Endodermal cell (in vitro differentiated cells): Measurements from ENCODE around the gene ACADS. TPM values are rescaled to one million over a fixed set of nuclear protein-coding genes. Genes with fewer than 3 reads are reported as not detected.

Experiments used
- DNase-seq: peaks from one replicate; pipeline ENCODE4 v3.0.0-alpha.2; 2017
- H3K27ac ChIP-seq: 2 replicates; pipeline ENCODE4 v1.5.1; 2013; ENCODE audit warnings: mild to moderate bottlenecking, low read depth, low read length, moderate library complexity
- H3K27me3 ChIP-seq: 2 replicates; pipeline ENCODE4 v1.6.1; 2013; ENCODE audit warnings: mild to moderate bottlenecking, low read length, moderate library complexity; ENCODE audit not compliant: insufficient read depth, control insufficient read depth, poor library complexity, severe bottlenecking
- H3K36me3 ChIP-seq: 2 replicates; pipeline ENCODE4 v1.7.0; 2013; ENCODE audit warnings: mild to moderate bottlenecking, low read length, moderate library complexity; ENCODE audit not compliant: control insufficient read depth, insufficient read depth
- H3K4me1 ChIP-seq: one replicate; pipeline ENCODE4 v1.7.0; 2013; ENCODE audit warnings: low read length; ENCODE audit not compliant: control insufficient read depth, insufficient read depth
- H3K4me3 ChIP-seq: 2 replicates; pipeline ENCODE4 v1.5.1; 2013; ENCODE audit warnings: mild to moderate bottlenecking, low read length, moderate library complexity
- H3K9ac ChIP-seq: 2 replicates; pipeline ENCODE4 v1.6.1; 2013; ENCODE audit warnings: mild to moderate bottlenecking, low read length, moderate library complexity; ENCODE audit not compliant: poor library complexity, severe bottlenecking; ENCODE audit errors: extremely low read depth
- H3K9me3 ChIP-seq: 2 replicates; pipeline ENCODE4 v1.6.1; 2013; ENCODE audit warnings: mild to moderate bottlenecking, low read length, moderate library complexity; ENCODE audit not compliant: control insufficient read depth
- H3K27ac Mint-ChIP-seq: 2 replicates; pipeline ENCODE4 v1.8.0; 2020; ENCODE audit warnings: mixed read lengths
- H3K27me3 Mint-ChIP-seq: 2 replicates; pipeline ENCODE4 v1.8.0; 2021; ENCODE audit warnings: mild to moderate bottlenecking, mixed read lengths; ENCODE audit not compliant: insufficient read depth
- H3K36me3 Mint-ChIP-seq: 2 replicates; pipeline ENCODE4 v1.8.0; 2020; ENCODE audit warnings: low read depth, mixed read lengths
- H3K4me1 Mint-ChIP-seq: 2 replicates; pipeline ENCODE4 v1.8.0; 2020; ENCODE audit warnings: mixed read lengths
- H3K4me3 Mint-ChIP-seq: 2 replicates; pipeline ENCODE4 v1.8.0; 2020; ENCODE audit warnings: mild to moderate bottlenecking, moderate library complexity, mixed read lengths
- H3K9me3 Mint-ChIP-seq: 2 replicates; pipeline ENCODE4 v1.8.0; 2020; ENCODE audit warnings: mild to moderate bottlenecking, mixed read lengths
- WGBS, 2 experiments: methylation state at CpG; one replicate each; pipeline versions ENCODE4 v1.1.5 to v1.1.7; 2013; ENCODE audit warnings: missing lambda C conversion rate in 2 of 2, mixed read lengths in 1 of 2; ENCODE audit not compliant: insufficient coverage in 1 of 2, insufficient read length in 1 of 2; 5-methylcytosine and 5-hydroxymethylcytosine counted together
- total RNA-seq, 2 donors: library from RNA; stranded (reverse); fragmentation: NEBNext Ultra II Directional in 1 of 2; extraction: Animal tissue kit (Norgen Biotek cat#: 25700) in 1 of 2; gene quantifications; 2 replicates in 1 of 2; 3 replicates in 1 of 2; pipeline ENCODE4 v1.2.1, GENCODE V29; 2021
- TF ChIP-seq, protein P1 (sequence below): fragments of 200-600 bp; sonication (generic); conservative IDR thresholded peaks from 2 replicates; pipeline ENCODE4 v1.5.0; 2021; ENCODE audit warnings: antibody characterized with exemption, mild to moderate bottlenecking

ACADS gene
- total RNA-seq, 2 donors from 2014 or later = 8.0 to 9.2 TPM

DNA sequence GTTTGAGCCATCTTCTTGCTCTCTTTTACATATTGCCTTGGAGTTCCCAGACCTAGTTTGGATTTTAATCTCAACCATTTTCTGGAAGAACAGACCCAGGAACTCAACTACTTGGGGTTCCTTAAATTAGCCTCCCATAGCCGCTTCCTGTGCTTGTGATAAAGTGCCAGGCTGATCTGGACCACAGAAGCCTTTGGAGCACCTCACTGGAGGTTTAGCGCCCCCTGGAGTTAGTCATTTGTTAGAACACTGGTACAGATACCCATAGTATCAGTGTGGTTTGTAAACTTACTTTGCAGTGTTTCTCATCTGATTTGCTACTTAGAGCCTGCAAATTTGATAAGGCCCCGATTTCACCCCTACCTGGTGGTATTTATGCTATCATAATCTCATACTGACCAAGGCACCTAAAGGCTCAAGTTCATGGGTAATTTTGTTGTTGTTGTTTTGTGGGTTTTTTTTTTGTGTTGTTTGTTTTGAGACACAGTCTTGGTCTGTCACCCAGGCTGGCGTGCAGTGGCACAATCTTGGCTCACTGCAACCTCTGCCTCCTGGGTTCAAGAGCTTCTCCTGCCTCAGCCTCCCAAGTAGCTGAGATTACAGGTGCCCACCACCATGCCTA lies 11.7 kb upstream of the ACADS start:
- peaks cover 47% of the 10 kb centered on the region for H3K36me3 Mint-ChIP-seq

DNA sequence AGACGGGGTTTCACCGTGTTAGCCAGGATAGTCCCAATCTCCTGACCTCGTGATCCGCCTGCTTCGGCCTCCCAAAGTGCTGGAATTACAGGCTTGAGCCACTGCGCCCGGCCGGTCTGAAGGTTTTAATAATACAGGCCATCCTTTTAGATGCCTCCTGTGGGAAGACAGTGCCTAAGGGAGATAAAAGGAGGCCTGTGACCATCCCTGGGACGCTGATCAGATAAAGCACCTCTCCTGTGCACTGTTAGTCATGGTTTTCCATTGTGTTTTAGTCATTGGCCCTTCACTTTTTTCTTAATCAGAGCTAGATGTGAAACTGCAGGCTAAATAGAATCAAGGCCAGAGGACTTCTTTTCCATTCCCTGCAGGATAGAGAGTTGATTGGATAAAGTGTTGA lies 7.6 kb upstream of the ACADS start:
- TF ChIP-seq, protein P1, sequence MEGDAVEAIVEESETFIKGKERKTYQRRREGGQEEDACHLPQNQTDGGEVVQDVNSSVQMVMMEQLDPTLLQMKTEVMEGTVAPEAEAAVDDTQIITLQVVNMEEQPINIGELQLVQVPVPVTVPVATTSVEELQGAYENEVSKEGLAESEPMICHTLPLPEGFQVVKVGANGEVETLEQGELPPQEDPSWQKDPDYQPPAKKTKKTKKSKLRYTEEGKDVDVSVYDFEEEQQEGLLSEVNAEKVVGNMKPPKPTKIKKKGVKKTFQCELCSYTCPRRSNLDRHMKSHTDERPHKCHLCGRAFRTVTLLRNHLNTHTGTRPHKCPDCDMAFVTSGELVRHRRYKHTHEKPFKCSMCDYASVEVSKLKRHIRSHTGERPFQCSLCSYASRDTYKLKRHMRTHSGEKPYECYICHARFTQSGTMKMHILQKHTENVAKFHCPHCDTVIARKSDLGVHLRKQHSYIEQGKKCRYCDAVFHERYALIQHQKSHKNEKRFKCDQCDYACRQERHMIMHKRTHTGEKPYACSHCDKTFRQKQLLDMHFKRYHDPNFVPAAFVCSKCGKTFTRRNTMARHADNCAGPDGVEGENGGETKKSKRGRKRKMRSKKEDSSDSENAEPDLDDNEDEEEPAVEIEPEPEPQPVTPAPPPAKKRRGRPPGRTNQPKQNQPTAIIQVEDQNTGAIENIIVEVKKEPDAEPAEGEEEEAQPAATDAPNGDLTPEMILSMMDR = no peak
- DNase-seq = no peak
- Histone ChIP-seq H3K4me1 (no peaks in the 10 kb centered on the region), H3K27ac (no peak overlapping the region), H3K36me3 (peaks cover 83% of the 10 kb centered on the region), H3K27me3 (no peaks in the 10 kb centered on the region), H3K9ac (no peak overlapping the region), H3K9me3 (no peaks in the 10 kb centered on the region), H3K4me3 (no peak overlapping the region)
- Mint-ChIP-seq H3K4me3 (no peak overlapping the region), H3K36me3 (peaks cover 87% of the 10 kb centered on the region), H3K4me1 (peaks cover 14% of the 10 kb centered on the region), H3K27me3 (no peaks in the 10 kb centered on the region), H3K27ac (peak overlapping the region; percentile 8), H3K9me3 (no peaks in the 10 kb centered on the region)
- WGBS, 2 experiments = 93 to 96% methylated on average over 8 to 9 of the region's 9 CpGs

More for the DNA sequence above, 11.7 kb upstream of the ACADS start:
- no peaks in the 10 kb centered on the region for H3K9me3 ChIP-seq
- DNase-seq = peak; percentile 93
- H3K27me3 ChIP-seq = no peaks in the 10 kb centered on the region
- no peak overlapping the region for H3K27ac ChIP-seq
- no peaks in the 10 kb centered on the region for H3K27me3 Mint-ChIP-seq
- H3K36me3 ChIP-seq = peaks cover 47% of the 10 kb centered on the region
- 43 to 67% methylated on average over 3 to 4 of the region's 4 CpGs for WGBS, 2 experiments
- no peak overlapping the region for H3K4me3 ChIP-seq
- H3K4me3 Mint-ChIP-seq = no peak overlapping the region
- peaks cover 9% of the 10 kb centered on the region for H3K4me1 ChIP-seq
- no peaks in the 10 kb centered on the region for H3K9me3 Mint-ChIP-seq
- peaks cover 26% of the 10 kb centered on the region for H3K4me1 Mint-ChIP-seq
- peak overlapping the region; percentile 2 for H3K27ac Mint-ChIP-seq
- TF ChIP-seq, protein P1 = peak; percentile 90
- H3K9ac ChIP-seq = no peak overlapping the region

DNA sequence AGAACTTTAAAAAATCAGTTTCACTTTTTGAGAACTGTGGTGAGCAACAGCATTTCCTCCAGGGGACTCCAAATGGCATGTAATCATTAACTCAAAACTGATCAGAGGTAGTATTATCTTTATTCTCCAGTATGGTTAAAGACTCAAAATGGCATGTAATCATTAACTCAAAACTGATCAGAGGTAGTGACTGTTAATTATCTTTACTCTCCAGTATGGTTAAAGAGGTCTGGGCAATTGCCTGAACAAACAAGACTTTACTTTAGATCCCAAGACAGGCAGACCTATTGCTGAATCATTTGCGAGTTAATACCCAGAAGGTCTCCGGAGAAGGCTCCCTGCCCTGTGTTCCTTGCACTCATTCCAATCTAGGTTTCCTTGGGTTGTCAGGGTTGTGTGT lies 6.6 kb upstream of the ACADS start:
- Histone ChIP-seq H3K9ac (no peak overlapping the region), H3K27me3 (no peaks in the 10 kb centered on the region), H3K4me1 (no peaks in the 10 kb centered on the region), H3K36me3 (peaks cover 83% of the 10 kb centered on the region), H3K27ac (no peak overlapping the region), H3K9me3 (no peaks in the 10 kb centered on the region), H3K4me3 (no peak overlapping the region)
- Mint-ChIP-seq H3K27ac (no peak overlapping the region), H3K4me3 (no peak overlapping the region), H3K4me1 (peaks cover 4% of the 10 kb centered on the region), H3K36me3 (peaks cover 85% of the 10 kb centered on the region), H3K27me3 (no peaks in the 10 kb centered on the region), H3K9me3 (no peaks in the 10 kb centered on the region)
- 98% methylated on average over 2 of the region's 2 CpGs; no CpG with 5 or more reads in 1 of the 2 experiments for WGBS, 2 experiments
- DNase-seq = no peak
- TF ChIP-seq, protein P1 = no peak
